Dermis blood vessel endothelial cell (primary cell): ENCODE data around the gene SKI. TPM values are rescaled to one million over a fixed set of nuclear protein-coding genes. Genes with fewer than 3 reads are reported as not detected.
"Not testable (repeated sequence)": the region's sequence is repeated elsewhere in the genome, so short reads cannot be mapped to it uniquely, and the experiment has no call there.

Experiments
- DNase-seq: peaks from one replicate; pipeline ENCODE4 v3.0.0; 2010
- total RNA-seq: library from RNA; depleted of rRNA; stranded (reverse); fragments of >200 nt; gene quantifications from 2 replicates; pipeline ENCODE4 v1.2.3, GENCODE V29; 2014

The SKI gene
- total RNA-seq, 1 donor from 2014 or later: 26.7 TPM

GRCh38 chr1:2279210-2279639 is 51.1 kb downstream of the SKI start:
- DNase-seq: peak; percentile 94

DNA sequence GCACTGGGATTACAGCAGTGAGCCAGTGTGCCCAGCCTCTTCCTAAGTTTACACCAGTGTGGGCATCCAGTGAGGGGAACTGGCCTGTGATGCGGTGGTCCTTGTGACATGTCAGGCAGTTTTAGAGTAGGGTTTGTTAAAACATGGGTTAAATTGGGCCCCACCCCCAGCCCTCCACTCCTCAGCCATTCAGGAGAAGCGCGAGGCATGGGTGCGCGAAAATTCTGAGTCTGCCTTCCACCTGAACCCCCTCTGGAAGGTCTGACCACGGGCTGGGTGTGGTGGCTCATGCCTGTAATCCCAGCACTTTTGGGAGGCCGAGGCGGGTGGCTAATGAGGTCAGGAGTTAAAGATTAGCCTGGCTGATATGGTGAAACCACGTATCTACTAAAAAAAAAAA is 51.7 kb downstream of the SKI start:
- no peak for DNase-seq

GRCh38 chr1:2282556-2283270 is 54.6 kb downstream of the SKI start:
- no peak for DNase-seq

DNA sequence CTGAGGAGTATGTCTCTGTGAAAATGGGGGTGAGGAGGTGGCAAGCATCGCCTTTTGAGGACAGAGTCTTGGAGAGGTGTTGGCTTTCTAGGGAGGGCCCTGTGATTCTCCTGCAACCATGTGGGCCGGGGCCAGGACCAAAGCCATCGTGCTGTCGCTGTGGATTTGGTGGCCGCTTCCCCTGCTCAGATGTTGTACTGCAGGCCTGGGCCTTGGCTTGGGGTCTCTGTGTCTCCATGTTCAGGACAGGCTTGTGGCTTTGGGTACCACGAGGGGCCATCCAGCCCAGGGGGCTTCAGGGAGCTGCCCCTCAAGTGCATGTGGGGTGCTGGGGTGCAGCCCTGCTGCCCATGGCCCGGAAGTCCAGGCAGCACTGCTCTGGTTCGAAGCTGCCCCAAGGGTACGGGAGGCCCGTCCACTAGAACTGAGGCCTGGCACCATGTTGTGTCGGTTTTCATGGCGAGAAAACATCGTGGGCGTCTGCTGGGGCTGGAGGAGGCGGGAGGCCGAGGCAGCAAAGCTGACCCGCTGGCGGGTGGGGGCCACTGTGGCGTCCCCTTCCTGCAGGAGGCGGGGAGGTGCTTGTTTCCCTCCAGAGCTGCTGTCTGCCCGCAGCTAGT is 55.4 kb downstream of the SKI start:
- DNase-seq: no peak

- DNase-seq: no peak
These were observed 56.1 kb downstream of the SKI start for GRCh38 chr1:2283991-2284895.

DNA sequence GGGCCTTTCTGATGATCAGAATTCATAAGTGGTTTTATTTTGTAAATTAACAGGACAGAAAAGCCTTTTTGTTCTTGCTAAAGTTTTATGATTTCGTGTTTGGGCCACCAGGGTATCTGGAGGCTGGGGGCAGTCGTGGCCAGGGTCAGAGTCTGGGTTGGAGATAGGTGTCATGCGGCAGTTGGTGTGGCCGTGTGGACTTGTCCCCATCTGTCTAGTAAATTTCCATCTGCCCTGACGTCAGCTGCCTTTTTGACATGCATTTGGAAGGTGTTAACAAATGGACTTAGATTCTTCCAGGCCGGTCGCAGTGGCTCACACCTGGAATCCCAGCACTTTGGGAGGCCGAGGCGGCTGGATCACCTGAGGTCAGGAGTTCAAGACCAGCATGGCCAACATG is 56.8 kb downstream of the SKI start:
- DNase-seq: no peak

DNA sequence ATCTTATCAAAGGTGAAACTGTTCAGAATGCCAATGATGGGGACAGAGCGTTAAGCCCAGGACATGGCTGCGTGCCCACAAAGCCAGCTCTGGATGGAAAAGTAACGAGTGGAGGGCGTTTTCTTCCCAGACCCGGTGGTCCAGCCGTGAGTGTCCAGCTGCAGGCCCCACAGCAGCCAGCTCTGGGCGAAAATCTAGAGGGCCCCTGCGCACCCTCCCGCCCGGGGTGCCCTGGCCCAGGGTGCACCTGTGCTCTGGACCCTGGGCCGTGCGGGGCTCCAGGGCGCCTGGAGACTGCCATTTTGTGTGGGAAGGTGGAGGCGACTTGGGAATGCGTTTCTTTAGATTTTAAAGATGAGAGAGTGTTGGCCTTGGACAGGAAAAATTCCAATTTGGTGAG is 58.8 kb downstream of the SKI start:
- DNase-seq: no peak

DNA sequence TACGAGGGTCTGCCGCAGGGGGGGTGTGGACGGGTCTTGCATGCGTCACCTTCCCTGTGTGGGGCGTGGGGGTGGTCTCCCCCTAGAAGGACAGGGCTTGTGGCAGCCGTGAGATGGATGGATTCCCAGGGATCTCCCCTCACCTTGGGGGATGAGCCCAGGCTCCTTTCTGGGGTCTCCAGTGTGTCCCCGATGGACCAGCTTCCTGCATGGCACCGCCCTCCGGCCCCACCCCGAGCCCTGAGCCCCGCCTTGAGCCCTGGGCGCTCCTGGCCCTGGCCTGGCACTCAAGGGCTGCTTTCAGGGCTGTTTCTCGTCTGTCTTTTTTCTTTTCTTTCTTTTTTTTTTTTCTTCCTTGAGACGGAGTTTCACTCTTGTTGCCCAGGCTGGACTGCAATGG is 59.5 kb downstream of the SKI start:
- DNase-seq: no peak

GRCh38 chr1:2288311-2288710 is 60.2 kb downstream of the SKI start:
- DNase-seq: no peak

DNA sequence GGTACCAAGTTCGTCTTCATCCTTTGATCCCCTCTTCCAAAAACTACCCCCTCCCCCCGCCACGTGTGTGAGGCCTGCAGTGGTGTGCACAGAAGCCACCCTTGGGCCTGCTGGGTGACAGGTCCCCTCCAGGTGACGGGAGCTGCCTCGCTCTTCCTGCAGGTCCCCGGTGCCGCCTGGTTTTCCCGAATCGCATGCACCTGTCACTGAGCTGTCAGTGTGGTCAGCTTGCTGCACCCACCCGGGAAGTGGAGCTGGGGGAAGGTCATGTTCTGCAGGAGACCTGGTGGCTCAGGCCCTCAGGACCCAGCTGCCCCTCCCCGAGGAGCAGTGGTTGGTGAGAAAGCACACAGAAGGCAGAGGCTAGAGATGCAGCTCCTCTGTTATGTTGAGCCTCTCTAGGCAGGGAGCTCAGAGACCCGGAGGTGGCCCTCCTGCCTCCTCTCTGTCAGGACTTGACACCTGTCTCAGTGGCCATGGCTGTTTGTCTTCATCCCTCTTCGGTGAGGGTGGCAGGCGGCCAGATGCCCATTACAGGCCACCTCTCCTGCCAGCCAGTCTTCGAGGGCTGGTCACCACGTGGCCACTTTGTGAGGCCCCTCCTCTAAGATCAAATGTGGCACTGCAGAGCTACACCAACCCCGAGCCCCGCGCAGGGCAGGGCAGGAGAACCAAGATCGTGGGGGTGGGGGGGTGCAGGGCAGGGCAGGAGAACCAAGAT is 60.9 kb downstream of the SKI start:
- DNase-seq: no peak

DNA sequence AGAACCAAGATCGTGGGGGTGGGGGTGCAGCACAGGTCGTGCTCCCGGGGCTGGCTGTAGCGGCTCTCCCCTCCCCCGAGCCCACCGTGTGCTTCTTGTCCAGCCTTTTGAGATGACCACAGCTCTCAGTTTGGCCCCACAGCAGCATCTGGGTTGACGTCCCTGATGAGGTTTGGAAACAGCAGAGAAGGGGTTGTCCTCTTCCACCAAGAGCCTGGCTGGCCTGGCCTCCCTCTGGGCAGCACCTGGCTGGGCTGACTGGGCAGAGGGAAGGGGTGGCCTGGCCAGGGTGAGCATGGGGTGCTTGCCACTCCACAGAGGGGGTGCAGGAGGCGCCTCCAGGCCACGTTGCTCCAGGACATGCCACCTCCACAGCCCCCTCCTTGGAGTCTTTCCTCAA is 61.5 kb downstream of the SKI start:
- DNase-seq: no peak

GRCh38 chr1:2290171-2290578 is 62.1 kb downstream of the SKI start:
- DNase-seq: no peak

- DNase-seq: peak; percentile 94
These were observed 62.7 kb downstream of the SKI start for GRCh38 chr1:2290595-2291510.

GRCh38 chr1:2291577-2291976 is 63.5 kb downstream of the SKI start:
- no peak for DNase-seq

GRCh38 chr1:2292725-2293450 is 64.8 kb downstream of the SKI start:
- DNase-seq: no peak

- peak; percentile 48 for DNase-seq
These were observed 66.1 kb downstream of the SKI start for GRCh38 chr1:2294033-2294724.

GRCh38 chr1:2294725-2295078 is 66.6 kb downstream of the SKI start:
- DNase-seq: no peak

- peak; percentile 51 for DNase-seq
These were observed 67.4 kb downstream of the SKI start for GRCh38 chr1:2295526-2295925.

DNA sequence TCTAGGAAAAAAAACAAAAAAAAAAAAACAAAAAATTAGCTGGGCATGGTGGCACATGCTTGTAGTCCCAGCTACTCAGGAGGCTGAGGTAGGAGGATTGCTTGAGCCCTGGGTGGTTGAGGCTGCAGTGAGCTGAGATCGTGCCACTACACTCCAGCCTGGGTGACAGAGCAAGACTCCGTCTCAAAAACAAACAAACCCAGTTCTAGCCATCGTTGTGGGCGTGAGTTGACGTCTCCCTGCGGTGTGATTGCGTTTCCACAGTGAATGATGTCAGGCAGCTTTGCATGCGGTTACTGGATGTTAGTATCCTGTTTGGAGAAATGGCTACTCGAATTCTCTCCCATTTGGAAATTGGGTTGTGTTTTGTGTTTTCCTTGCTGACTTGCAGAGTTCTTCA is 68.1 kb downstream of the SKI start:
- not testable (repeated sequence) for DNase-seq

DNA sequence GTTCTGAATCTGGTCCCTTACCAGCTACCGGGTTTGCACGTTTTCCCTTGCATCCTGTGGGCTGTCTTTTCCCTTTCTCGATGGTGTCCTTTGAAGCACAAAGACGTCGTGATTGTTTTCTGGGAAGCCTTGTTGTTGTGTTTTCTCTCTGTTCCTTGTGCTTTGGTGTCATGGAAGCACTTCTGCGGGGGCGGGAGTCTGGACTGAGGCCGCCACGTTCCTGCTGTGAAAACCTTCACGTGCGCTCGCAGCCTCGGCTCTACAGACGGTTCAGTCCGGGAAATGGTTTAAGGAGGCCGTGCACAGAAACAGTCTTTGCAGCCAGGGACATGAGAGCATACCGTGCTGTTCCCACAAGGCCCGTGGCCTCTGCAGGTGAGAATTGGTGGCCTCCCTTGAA is 68.5 kb downstream of the SKI start:
- DNase-seq: no peak
